Activated B cell treated with CpG ODN at 0.5 μM for 24 hours (primary cell): ENCODE results near the gene SLC2A2. TPM values are rescaled to one million over a fixed set of nuclear protein-coding genes. Genes with fewer than 3 reads are reported as not detected.

Experiments
- ATAC-seq: fragments of 200-7000 bp; cut with Tn5 transposase; one replicate; pipeline ENCODE4 v1.10.0; 2021; ENCODE audit warnings: low read depth, mild to moderate bottlenecking, moderate library complexity
- CTCF ChIA-PET: fragments of 350-600 bp; sonication (Branson Sonifier 250); formaldehyde crosslinking; loops from one replicate; lab custom pipeline; 2021; ENCODE audit warnings: antibody characterized with exemption; lab: Charles Lee
- POLR2A ChIA-PET: fragments of 350-600 bp; sonication (Branson Sonifier 250); formaldehyde crosslinking; loops from one replicate; lab custom pipeline; 2021; ENCODE audit warnings: antibody characterized with exemption; lab: Charles Lee
- DNase-seq: peaks from one replicate; pipeline ENCODE4 v3.0.0; 2022
- H3K27ac Mint-ChIP-seq: one replicate; pipeline ENCODE4 v1.8.0; 2020; ENCODE audit warnings: mixed read lengths
- H3K27me3 Mint-ChIP-seq: one replicate; pipeline ENCODE4 v1.8.0; 2021; ENCODE audit warnings: mixed read lengths
- H3K36me3 Mint-ChIP-seq: one replicate; pipeline ENCODE4 v1.8.0; 2021; ENCODE audit warnings: low read depth, mixed read lengths
- H3K4me1 Mint-ChIP-seq: one replicate; pipeline ENCODE4 v1.8.0; 2021; ENCODE audit warnings: mixed read lengths
- H3K4me3 Mint-ChIP-seq: one replicate; pipeline ENCODE4 v1.8.0; 2020; ENCODE audit warnings: mild to moderate bottlenecking, mixed read lengths
- H3K9me3 Mint-ChIP-seq: one replicate; pipeline ENCODE4 v1.8.0; 2020; ENCODE audit warnings: mixed read lengths
- intact Hi-C: fragments of 100-400 bp; cut with micrococcal nuclease; formaldehyde crosslinking; loops from one replicate; pipeline ENCODE4 v1.15.1; 2024
- total RNA-seq: library from RNA; stranded (reverse); gene quantifications from 2 replicates; pipeline ENCODE4 v1.2.3, GENCODE V29; 2022
- TF ChIP-seq, protein P1 (sequence below): fragments of 200-600 bp; IDR thresholded peaks from one replicate; pipeline ENCODE4 v1.8.0; 2022; ENCODE audit warnings: antibody characterized with exemption, mild to moderate bottlenecking

The SLC2A2 gene
- total RNA-seq, 1 donor from 2014 or later: not detected

- TF ChIP-seq, protein P1, sequence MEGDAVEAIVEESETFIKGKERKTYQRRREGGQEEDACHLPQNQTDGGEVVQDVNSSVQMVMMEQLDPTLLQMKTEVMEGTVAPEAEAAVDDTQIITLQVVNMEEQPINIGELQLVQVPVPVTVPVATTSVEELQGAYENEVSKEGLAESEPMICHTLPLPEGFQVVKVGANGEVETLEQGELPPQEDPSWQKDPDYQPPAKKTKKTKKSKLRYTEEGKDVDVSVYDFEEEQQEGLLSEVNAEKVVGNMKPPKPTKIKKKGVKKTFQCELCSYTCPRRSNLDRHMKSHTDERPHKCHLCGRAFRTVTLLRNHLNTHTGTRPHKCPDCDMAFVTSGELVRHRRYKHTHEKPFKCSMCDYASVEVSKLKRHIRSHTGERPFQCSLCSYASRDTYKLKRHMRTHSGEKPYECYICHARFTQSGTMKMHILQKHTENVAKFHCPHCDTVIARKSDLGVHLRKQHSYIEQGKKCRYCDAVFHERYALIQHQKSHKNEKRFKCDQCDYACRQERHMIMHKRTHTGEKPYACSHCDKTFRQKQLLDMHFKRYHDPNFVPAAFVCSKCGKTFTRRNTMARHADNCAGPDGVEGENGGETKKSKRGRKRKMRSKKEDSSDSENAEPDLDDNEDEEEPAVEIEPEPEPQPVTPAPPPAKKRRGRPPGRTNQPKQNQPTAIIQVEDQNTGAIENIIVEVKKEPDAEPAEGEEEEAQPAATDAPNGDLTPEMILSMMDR: no peak
- POLR2A ChIA-PET: no interaction called here
- Mint-ChIP-seq H3K4me1 (no peaks in the 10 kb centered on the region), H3K27ac (no peak overlapping the region), H3K4me3 (no peak overlapping the region), H3K9me3 (no peaks in the 10 kb centered on the region), H3K27me3 (no peaks in the 10 kb centered on the region), H3K36me3 (no peaks in the 10 kb centered on the region)
- DNase-seq (no peak), ATAC-seq (no peak)
- intact Hi-C loops: no loop called here
- CTCF ChIA-PET: no interaction called here
These were observed 37.9 kb upstream of the SLC2A2 start for GRCh38 chr3:171064461-171064860.

DNA sequence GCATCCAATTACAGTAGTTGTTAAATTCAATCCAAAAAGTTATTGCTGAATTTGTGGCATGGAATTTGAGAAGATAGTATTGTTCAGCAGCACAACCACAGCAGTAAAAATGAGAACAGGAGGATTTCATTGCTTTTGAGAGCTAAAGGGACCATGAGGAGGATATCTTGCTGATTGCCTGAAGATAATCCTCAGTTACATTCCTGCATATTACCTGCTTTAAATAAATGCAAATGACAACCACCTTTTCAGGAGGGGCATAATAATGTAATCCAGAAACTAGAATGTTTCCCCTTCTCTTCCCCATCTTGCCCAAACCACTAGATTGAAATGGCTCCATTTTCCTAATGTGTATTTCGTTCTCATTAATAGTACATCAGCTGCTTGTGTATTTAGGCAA is 35.2 kb upstream of the SLC2A2 start:
- no peak overlapping the region for H3K27ac Mint-ChIP-seq
- no peaks in the 10 kb centered on the region for H3K36me3 Mint-ChIP-seq
- ChIA-PET CTCF (interaction anchor here (1.3 kb wide), 1 partner anchor 12 kb away, joined by 3 read pairs; no protein-coding TSS in a partner anchor), POLR2A (interaction anchor here (0.9 kb wide), 1 partner anchor 14 kb away, joined by 3 read pairs; no protein-coding TSS in a partner anchor)
- H3K4me3 Mint-ChIP-seq: no peak overlapping the region
- H3K9me3 Mint-ChIP-seq: no peaks in the 10 kb centered on the region
- intact Hi-C loops: no loop called here
- no peak for DNase-seq
- ATAC-seq: no peak
- TF ChIP-seq, protein P1: no peak
- no peaks in the 10 kb centered on the region for H3K27me3 Mint-ChIP-seq
- H3K4me1 Mint-ChIP-seq: no peaks in the 10 kb centered on the region

DNA sequence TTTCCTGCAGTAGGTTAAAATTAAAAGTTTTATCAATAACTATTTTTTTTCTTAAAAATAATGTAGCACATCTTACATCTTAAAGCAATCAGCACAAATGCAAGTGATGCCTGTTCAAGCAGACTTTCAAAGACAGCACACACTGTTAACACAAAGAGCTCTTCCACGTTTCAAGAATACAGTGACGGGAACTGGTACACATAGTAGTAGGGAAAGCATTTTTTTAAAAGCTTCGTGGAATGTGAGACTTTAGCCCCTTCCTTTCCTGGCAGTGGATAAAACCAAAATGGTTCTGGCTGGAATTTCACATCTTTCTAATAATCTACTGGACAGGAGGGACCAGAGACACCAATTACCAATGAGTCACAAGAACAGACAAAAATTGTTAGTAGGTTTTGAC is 33.5 kb upstream of the SLC2A2 start:
- no peaks in the 10 kb centered on the region for H3K27me3 Mint-ChIP-seq
- H3K4me1 Mint-ChIP-seq: no peaks in the 10 kb centered on the region
- TF ChIP-seq, protein P1: no peak
- ChIA-PET POLR2A (no interaction called here), CTCF (no interaction called here)
- no peak overlapping the region for H3K27ac Mint-ChIP-seq
- ATAC-seq (no peak), DNase-seq (no peak)
- no peaks in the 10 kb centered on the region for H3K36me3 Mint-ChIP-seq
- intact Hi-C loops: no loop called here
- H3K9me3 Mint-ChIP-seq: no peaks in the 10 kb centered on the region
- no peak overlapping the region for H3K4me3 Mint-ChIP-seq

DNA sequence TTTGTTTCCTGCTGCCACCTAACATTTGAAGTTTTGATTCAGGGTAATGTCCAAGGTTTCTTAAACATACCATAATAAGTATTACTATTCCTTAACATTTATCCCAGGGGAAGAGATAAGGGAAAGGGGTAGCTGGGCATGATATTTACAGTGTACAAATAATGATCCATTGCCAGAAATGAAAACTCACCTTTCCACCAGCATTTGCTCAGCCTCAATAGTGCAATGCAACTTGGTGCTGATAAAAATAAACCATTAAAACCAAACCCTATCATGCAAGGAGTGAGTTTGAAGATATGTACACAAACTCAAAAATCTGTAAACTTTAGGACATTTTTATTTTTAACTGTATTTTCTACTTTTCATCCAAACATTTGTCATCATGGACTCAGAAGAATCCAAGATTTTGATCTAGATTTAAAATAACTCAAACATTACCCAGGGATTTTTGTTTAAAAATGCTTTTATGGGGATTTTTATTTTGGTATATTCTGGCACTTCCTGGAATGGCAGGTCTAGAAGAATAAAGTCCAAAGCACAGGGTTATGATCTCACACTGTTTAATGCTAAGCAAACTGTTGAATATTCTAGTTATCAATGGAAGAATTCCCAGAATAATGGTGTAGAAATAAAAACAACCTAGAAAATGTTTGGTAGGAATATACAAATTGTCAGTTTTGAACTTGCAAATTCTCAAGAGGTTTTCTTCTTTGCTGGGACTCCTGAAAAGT is 32.5 kb upstream of the SLC2A2 start:
- H3K9me3 Mint-ChIP-seq: no peaks in the 10 kb centered on the region
- H3K27ac Mint-ChIP-seq: no peak overlapping the region
- POLR2A ChIA-PET: no interaction called here
- DNase-seq (no peak), ATAC-seq (no peak)
- CTCF ChIA-PET: no interaction called here
- intact Hi-C loops: no loop called here
- no peaks in the 10 kb centered on the region for H3K36me3 Mint-ChIP-seq
- H3K4me3 Mint-ChIP-seq: no peak overlapping the region
- no peaks in the 10 kb centered on the region for H3K4me1 Mint-ChIP-seq
- H3K27me3 Mint-ChIP-seq: no peaks in the 10 kb centered on the region
- TF ChIP-seq, protein P1: no peak

DNA sequence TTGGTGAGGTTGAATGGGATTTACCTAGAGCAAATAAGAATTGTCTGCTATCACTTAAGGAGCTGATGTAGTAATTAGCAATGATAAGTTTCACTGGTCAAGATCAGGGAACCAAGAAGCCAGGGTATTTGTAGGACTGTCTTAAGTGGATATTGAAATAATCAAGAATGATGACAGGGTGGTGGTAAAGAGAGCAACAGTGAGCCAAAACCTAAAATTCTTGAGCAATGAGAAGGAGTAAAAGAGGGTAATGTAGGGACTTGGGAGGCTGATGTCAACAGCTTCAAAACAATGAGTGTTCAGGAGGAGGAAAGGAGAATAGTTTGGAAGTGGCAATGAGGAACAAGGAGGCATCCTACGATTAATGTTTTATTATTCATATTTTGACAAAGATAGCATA is 31.5 kb upstream of the SLC2A2 start:
- ATAC-seq (no peak), DNase-seq (no peak)
- intact Hi-C loops: no loop called here
- CTCF ChIA-PET: no interaction called here
- no peaks in the 10 kb centered on the region for H3K27me3 Mint-ChIP-seq
- no peaks in the 10 kb centered on the region for H3K9me3 Mint-ChIP-seq
- POLR2A ChIA-PET: no interaction called here
- H3K4me1 Mint-ChIP-seq: no peaks in the 10 kb centered on the region
- H3K4me3 Mint-ChIP-seq: no peak overlapping the region
- TF ChIP-seq, protein P1: no peak
- H3K27ac Mint-ChIP-seq: no peak overlapping the region
- no peaks in the 10 kb centered on the region for H3K36me3 Mint-ChIP-seq
